Hepatocyte (in vitro differentiated cells): ENCODE data around the gene TAS1R2. TPM values are rescaled to one million over a fixed set of nuclear protein-coding genes. Genes with fewer than 3 reads are reported as not detected.
"Not testable (repeated sequence)": the region's sequence is repeated elsewhere in the genome, so short reads cannot be mapped to it uniquely, and the experiment has no call there.

Source experiments
- DNase-seq: peaks from one replicate; pipeline ENCODE4 v3.0.0-alpha.2; 2016; ENCODE audit warnings: low spot score
- H2AFZ ChIP-seq: fragments of 200-600 bp; sonication (generic); 2 replicates; pipeline ENCODE4 v1.6.0; 2016; ENCODE audit warnings: antibody characterized with exemption, mild to moderate bottlenecking
- H3K27ac ChIP-seq: fragments of 200-600 bp; sonication (generic); 2 replicates; pipeline ENCODE4 v1.5.1; 2016; ENCODE audit warnings: mild to moderate bottlenecking
- H3K27me3 ChIP-seq: fragments of 200-600 bp; sonication (generic); 2 replicates; pipeline ENCODE4 v1.6.1; 2016
- H3K36me3 ChIP-seq: fragments of 200-600 bp; sonication (generic); replicated peaks from 2 replicates; pipeline ENCODE4 v1.5.1; 2016; ENCODE audit warnings: low read depth; ENCODE audit not compliant: insufficient read depth
- H3K4me1 ChIP-seq: fragments of 200-600 bp; sonication (generic); 2 replicates; pipeline ENCODE4 v1.5.1; 2016; ENCODE audit warnings: mild to moderate bottlenecking, moderate library complexity; ENCODE audit not compliant: insufficient read depth
- H3K4me2 ChIP-seq: fragments of 200-600 bp; sonication (generic); 2 replicates; pipeline ENCODE4 v1.6.0; 2016
- H3K4me3 ChIP-seq: fragments of 200-600 bp; sonication (generic); 2 replicates; pipeline ENCODE4 v1.5.1; 2016; ENCODE audit warnings: mild to moderate bottlenecking
- H3K79me2 ChIP-seq: fragments of 200-600 bp; sonication (generic); 2 replicates; pipeline ENCODE4 v1.6.0; 2017; ENCODE audit warnings: mild to moderate bottlenecking
- H3K9me2 ChIP-seq: fragments of 200-600 bp; sonication (generic); replicated peaks from 2 replicates; pipeline ENCODE4 v1.6.0; 2017; ENCODE audit warnings: mild to moderate bottlenecking; ENCODE audit not compliant: insufficient read depth
- H3K9me3 ChIP-seq: fragments of 200-600 bp; sonication (generic); 2 replicates; pipeline ENCODE4 v1.5.1; 2016; ENCODE audit warnings: low read depth, mild to moderate bottlenecking
- H4K20me1 ChIP-seq: fragments of 200-600 bp; sonication (generic); 2 replicates; pipeline ENCODE4 v1.6.0; 2016; ENCODE audit warnings: mild to moderate bottlenecking; ENCODE audit not compliant: insufficient read depth, poor library complexity, severe bottlenecking
- EZH2 ChIP-seq: fragments of 200-600 bp; sonication (generic); IDR thresholded peaks from 2 replicates; pipeline ENCODE4 v1.6.1; 2016; ENCODE audit warnings: antibody characterized with exemption, mild to moderate bottlenecking, borderline replicate concordance
- EZH2phosphoT487 ChIP-seq: fragments of 200-600 bp; sonication (generic); IDR thresholded peaks from one replicate; pipeline ENCODE4 v1.6.1; 2018; ENCODE audit warnings: antibody characterized with exemption, mild to moderate bottlenecking, low read depth, moderate library complexity; ENCODE audit not compliant: unreplicated experiment, severe bottlenecking
- WGBS: methylation state at CpG from one replicate; pipeline ENCODE4 v1.1.6; 2016; ENCODE audit warnings: low lambda C conversion rate; ENCODE audit errors: missing lambda C conversion rate; 5-methylcytosine and 5-hydroxymethylcytosine counted together
- polyA plus RNA-seq: library from polyadenylated mRNA; unstranded; fragments of >200 nt; fragmentation: Nextera tagmentation; extraction: Ambion mirVana; gene quantifications from 2 replicates; pipeline ENCODE4 v1.2.1, GENCODE V29; 2016
- total RNA-seq: library from RNA; depleted of rRNA; stranded (reverse); fragments of >200 nt; gene quantifications from 2 replicates; pipeline ENCODE4 v1.2.3, GENCODE V29; 2014
- TF ChIP-seq, protein P1 (sequence below): fragments of 200-600 bp; sonication (generic); IDR thresholded peaks from 2 replicates; pipeline ENCODE4 v1.5.1; 2016; ENCODE audit warnings: antibody characterized with exemption, mild to moderate bottlenecking; ENCODE audit not compliant: poor library complexity

TAS1R2 gene
- total and polyA plus RNA-seq, 2 experiments from 2014 or later, result not detected

DNA sequence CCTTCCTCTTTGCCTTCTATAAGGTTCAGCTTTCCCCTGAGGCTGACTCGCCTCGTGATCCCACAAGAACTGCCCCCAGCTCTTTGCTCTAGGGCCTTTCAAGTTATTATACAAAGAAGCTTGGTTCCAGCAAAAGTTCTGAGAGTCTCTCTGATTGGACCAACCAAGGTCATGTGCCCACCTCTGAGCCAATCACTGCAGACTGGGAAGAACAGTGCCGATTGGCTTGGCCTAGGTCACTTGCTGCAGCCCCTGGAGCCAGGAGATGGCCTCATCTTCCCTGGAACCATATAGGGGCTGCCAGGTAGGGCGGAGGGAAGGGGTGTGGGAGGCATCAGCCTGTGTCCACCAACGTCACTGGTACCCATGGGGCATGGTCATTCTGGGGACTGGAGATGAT lies 22.8 kb downstream of the TAS1R2 start:
- no peak for DNase-seq
- H3K79me2 ChIP-seq, result no peaks in the 10 kb centered on the region
- no peaks in the 10 kb centered on the region for H3K4me1 ChIP-seq
- no peaks in the 10 kb centered on the region for H3K9me2 ChIP-seq
- H3K4me3 ChIP-seq, result no peak overlapping the region
- no peak overlapping the region for H3K27ac ChIP-seq
- H3K27me3 ChIP-seq, result peaks cover 11% of the 10 kb centered on the region
- H4K20me1 ChIP-seq, result no peaks in the 10 kb centered on the region
- 87% methylated on average over 5 of the region's 5 CpGs for WGBS
- H3K4me2 ChIP-seq, result no peak overlapping the region
- TF ChIP-seq, protein P1, sequence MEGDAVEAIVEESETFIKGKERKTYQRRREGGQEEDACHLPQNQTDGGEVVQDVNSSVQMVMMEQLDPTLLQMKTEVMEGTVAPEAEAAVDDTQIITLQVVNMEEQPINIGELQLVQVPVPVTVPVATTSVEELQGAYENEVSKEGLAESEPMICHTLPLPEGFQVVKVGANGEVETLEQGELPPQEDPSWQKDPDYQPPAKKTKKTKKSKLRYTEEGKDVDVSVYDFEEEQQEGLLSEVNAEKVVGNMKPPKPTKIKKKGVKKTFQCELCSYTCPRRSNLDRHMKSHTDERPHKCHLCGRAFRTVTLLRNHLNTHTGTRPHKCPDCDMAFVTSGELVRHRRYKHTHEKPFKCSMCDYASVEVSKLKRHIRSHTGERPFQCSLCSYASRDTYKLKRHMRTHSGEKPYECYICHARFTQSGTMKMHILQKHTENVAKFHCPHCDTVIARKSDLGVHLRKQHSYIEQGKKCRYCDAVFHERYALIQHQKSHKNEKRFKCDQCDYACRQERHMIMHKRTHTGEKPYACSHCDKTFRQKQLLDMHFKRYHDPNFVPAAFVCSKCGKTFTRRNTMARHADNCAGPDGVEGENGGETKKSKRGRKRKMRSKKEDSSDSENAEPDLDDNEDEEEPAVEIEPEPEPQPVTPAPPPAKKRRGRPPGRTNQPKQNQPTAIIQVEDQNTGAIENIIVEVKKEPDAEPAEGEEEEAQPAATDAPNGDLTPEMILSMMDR, result no peak
- TF ChIP-seq EZH2 (no peak), EZH2phosphoT487 (no peak)
- no peak overlapping the region for H2AFZ ChIP-seq
- no peaks in the 10 kb centered on the region for H3K9me3 ChIP-seq
- H3K36me3 ChIP-seq, result no peaks in the 10 kb centered on the region

DNA sequence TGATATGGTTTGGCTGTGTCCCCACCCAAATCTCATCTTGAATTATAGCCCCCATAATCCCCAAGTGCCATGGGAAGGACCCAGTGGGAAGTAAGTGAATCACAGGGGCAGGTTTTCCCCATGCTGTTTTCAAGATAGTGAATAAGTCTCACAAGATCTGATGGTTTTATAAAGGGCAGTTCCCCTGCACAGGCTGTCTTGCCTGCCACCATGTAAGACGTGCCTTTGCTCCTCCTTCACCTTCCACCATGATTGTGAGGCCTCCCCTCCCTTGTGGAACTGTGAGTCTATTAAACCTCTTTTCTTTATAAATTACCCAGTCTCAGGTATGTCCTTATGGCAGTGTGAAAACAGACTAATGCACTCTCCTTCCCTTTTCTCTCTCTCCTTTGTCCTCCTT lies 27.1 kb downstream of the TAS1R2 start:
- WGBS, result 60% methylated on average over 1 of the region's 1 CpG
- not testable (repeated sequence) for H3K9me3 ChIP-seq, H3K27ac ChIP-seq, H3K9me2 ChIP-seq, H3K4me1 ChIP-seq, H3K4me2 ChIP-seq, H4K20me1 ChIP-seq, DNase-seq, H3K27me3 ChIP-seq, H3K36me3 ChIP-seq, H3K4me3 ChIP-seq, H3K79me2 ChIP-seq, H2AFZ ChIP-seq

DNA sequence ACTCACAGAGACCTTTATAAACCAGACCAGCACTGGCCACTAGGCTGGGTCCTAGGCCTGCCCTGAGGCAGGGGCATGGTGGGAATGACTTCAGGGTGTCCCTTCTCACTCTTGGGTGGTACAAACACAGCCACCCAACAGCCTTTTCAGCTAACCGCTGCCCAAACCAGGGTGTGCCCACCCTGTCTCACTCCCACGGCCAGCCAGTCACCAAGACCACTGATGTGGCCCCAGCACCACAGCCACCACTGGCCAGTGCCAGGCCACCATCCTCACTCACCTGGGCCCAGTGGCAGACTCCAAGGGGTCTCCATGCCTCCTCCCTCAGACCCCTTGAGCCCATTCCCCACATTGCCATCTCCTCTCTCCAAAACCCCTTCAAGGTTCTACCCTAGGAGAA lies 27.8 kb downstream of the TAS1R2 start:
- H3K27ac ChIP-seq, result no peak overlapping the region
- H3K9me3 ChIP-seq, result no peaks in the 10 kb centered on the region
- H2AFZ ChIP-seq, result no peak overlapping the region
- H3K9me2 ChIP-seq, result no peaks in the 10 kb centered on the region
- H3K4me1 ChIP-seq, result no peaks in the 10 kb centered on the region
- no peak overlapping the region for H3K4me2 ChIP-seq
- no peaks in the 10 kb centered on the region for H4K20me1 ChIP-seq
- no peak for DNase-seq
- H3K36me3 ChIP-seq, result no peaks in the 10 kb centered on the region
- H3K27me3 ChIP-seq, result peaks cover 7% of the 10 kb centered on the region
- H3K79me2 ChIP-seq, result no peaks in the 10 kb centered on the region
- H3K4me3 ChIP-seq, result no peak overlapping the region
- TF ChIP-seq, protein P1, result no peak
- TF ChIP-seq EZH2phosphoT487 (no peak), EZH2 (no peak)
- 97% methylated on average over 2 of the region's 2 CpGs for WGBS

DNA sequence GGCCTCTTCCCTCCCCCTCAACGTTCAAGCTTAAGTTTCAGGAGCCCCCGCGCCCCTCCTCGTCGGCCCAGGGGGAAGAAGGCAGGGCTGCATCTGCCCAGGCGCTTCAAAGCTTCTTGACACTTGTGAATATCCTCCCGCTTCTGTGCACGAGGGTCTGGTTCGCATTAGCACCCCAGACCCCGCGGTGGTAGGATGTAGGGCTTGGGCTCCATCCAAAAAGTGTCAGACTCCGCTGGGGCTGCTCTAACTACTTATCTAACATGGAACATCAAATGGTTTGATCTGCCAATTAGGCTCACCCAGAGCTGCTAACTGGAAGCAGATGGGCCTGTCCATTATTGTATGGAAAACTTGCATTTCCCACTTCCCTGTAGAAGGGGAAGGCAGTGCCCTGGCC lies 28.9 kb downstream of the TAS1R2 start:
- H3K79me2 ChIP-seq, result no peaks in the 10 kb centered on the region
- 61% methylated on average over 12 of the region's 12 CpGs for WGBS
- H3K9me3 ChIP-seq, result no peaks in the 10 kb centered on the region
- H3K27me3 ChIP-seq, result peaks cover 7% of the 10 kb centered on the region
- H3K4me3 ChIP-seq, result no peak overlapping the region
- no peaks in the 10 kb centered on the region for H4K20me1 ChIP-seq
- no peaks in the 10 kb centered on the region for H3K9me2 ChIP-seq
- H3K4me1 ChIP-seq, result no peaks in the 10 kb centered on the region
- no peak overlapping the region for H2AFZ ChIP-seq
- TF ChIP-seq EZH2, result no peak
- TF ChIP-seq, protein P1, result no peak
- TF ChIP-seq EZH2phosphoT487, result no peak
- no peaks in the 10 kb centered on the region for H3K36me3 ChIP-seq
- H3K27ac ChIP-seq, result no peak overlapping the region
- DNase-seq, result no peak
- H3K4me2 ChIP-seq, result no peak overlapping the region
